ENCODE results near the gene RDM1. TPM values are rescaled to one million over a fixed set of nuclear protein-coding genes. Genes with fewer than 3 reads are reported as not detected.

The RDM1 gene
- total and polyA plus RNA-seq, 2 experiments from 2014 or later, result 3.9 to 8.8 TPM

- H3K36me3 Mint-ChIP-seq (ENCODE audit: low read depth), result no peaks in the 10 kb centered on the region
- Histone ChIP-seq H4K20me1 (replicated peaks; ENCODE audit: insufficient read depth) (no peaks in the 10 kb centered on the region), H3F3A (replicated peaks; ENCODE audit: low read depth) (no peaks in the 10 kb centered on the region), H3K27ac (ENCODE audit: low read depth) (no peak overlapping the region), H3K4me2 (no peak overlapping the region), H2AFZ (peak overlapping the region; percentile 76), H3K4me1 (ENCODE audit: insufficient read depth) (no peaks in the 10 kb centered on the region; the same call in 1 of the 2 replicates), H3K27me3 (ENCODE audit: insufficient read depth) (no peaks in the 10 kb centered on the region), H3K36me3 (ENCODE audit: insufficient read depth) (no peaks in the 10 kb centered on the region), H3K4me3 (no peak overlapping the region), H3K79me2 (replicated peaks; ENCODE audit: insufficient read depth) (no peaks in the 10 kb centered on the region), H3K9me2 (ENCODE audit: insufficient read depth) (no peaks in the 10 kb centered on the region)
- TF ChIP-seq EZH2phosphoT487 (IDR thresholded peaks at IDR 0.05; ENCODE audit: unreplicated experiment) (no peak), EZH2 (IDR thresholded peaks at IDR 0.05; ENCODE audit: low read depth, unreplicated experiment) (no peak)
- no peaks in the 10 kb centered on the region for H3K27me3 Mint-ChIP-seq (ENCODE audit: insufficient read depth, low read depth, poor library complexity)
- peaks cover 18% of the 10 kb centered on the region for H3K4me1 Mint-ChIP-seq
- no peak overlapping the region for H3K4me3 Mint-ChIP-seq
- H3K9me3 Mint-ChIP-seq, result no peaks in the 10 kb centered on the region
- H3K27ac Mint-ChIP-seq, result no peak overlapping the region
- DNase-seq (ENCODE audit: low spot score) (peak; percentile 2), ATAC-seq (no peak)
Measured at GRCh38 chr17:35892091-35893035, 38.2 kb downstream of the RDM1 start.

DNA sequence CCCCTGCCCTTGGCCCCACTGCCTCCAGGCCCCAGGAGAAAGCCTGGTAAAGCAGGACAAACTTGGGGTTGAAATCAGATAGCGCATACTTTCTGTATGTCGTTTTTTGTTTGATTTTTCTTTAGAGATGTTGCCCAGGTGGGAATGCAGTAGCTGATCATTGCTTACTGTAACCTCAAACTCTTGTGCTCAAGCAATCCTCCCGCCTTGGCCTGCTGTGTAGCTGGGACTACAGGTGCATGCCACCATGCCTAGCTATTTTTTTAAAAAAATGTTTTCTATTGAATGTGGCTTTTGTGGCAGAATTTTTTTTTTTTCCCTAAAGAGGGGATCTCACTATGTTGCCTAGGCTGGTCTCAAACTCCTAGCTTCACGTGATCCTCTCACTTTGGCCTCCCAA, 39.3 kb downstream of the RDM1 start:
- no peaks in the 10 kb centered on the region for H3K9me2 ChIP-seq (ENCODE audit: insufficient read depth)
- no peaks in the 10 kb centered on the region for H3K36me3 ChIP-seq (ENCODE audit: insufficient read depth)
- no peaks in the 10 kb centered on the region for H3K27me3 Mint-ChIP-seq (ENCODE audit: insufficient read depth, low read depth, poor library complexity)
- DNase-seq (ENCODE audit: low spot score), result no peak
- H3K27ac ChIP-seq (ENCODE audit: low read depth), result no peak overlapping the region
- no peaks in the 10 kb centered on the region for H3F3A ChIP-seq (replicated peaks; ENCODE audit: low read depth)
- ATAC-seq, result no peak
- H3K4me3 Mint-ChIP-seq, result no peak overlapping the region
- H3K36me3 Mint-ChIP-seq (ENCODE audit: low read depth), result no peaks in the 10 kb centered on the region
- H3K27me3 ChIP-seq (ENCODE audit: insufficient read depth), result no peaks in the 10 kb centered on the region
- H2AFZ ChIP-seq, result no peak overlapping the region
- H3K79me2 ChIP-seq (replicated peaks; ENCODE audit: insufficient read depth), result no peaks in the 10 kb centered on the region
- no peak overlapping the region for H3K27ac Mint-ChIP-seq
- no peak overlapping the region; the same call in 1 of the 2 replicates for H3K4me2 ChIP-seq
- H3K9me3 Mint-ChIP-seq, result no peaks in the 10 kb centered on the region
- no peaks in the 10 kb centered on the region; the same call in 1 of the 2 replicates for H3K4me1 ChIP-seq (ENCODE audit: insufficient read depth)
- no peaks in the 10 kb centered on the region for H4K20me1 ChIP-seq (replicated peaks; ENCODE audit: insufficient read depth)
- H3K4me1 Mint-ChIP-seq, result peaks cover 18% of the 10 kb centered on the region
- H3K4me3 ChIP-seq, result no peak overlapping the region
- TF ChIP-seq NANOG (IDR thresholded peaks at IDR 0.05; ENCODE audit: borderline replicate concordance) (no peak), STAT1 (IDR thresholded peaks at IDR 0.05; ENCODE audit: unreplicated experiment) (no peak), ZNF114 (CRISPR knock-in tag; IDR thresholded peaks at IDR 0.05) (no peak), ZNF462 (CRISPR knock-in tag; IDR thresholded peaks at IDR 0.05) (no peak)
- TF ChIP-seq, protein P1, sequence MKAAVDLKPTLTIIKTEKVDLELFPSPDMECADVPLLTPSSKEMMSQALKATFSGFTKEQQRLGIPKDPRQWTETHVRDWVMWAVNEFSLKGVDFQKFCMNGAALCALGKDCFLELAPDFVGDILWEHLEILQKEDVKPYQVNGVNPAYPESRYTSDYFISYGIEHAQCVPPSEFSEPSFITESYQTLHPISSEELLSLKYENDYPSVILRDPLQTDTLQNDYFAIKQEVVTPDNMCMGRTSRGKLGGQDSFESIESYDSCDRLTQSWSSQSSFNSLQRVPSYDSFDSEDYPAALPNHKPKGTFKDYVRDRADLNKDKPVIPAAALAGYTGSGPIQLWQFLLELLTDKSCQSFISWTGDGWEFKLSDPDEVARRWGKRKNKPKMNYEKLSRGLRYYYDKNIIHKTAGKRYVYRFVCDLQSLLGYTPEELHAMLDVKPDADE (IDR thresholded peaks at IDR 0.05), result no peak
- TF ChIP-seq, protein P2, sequence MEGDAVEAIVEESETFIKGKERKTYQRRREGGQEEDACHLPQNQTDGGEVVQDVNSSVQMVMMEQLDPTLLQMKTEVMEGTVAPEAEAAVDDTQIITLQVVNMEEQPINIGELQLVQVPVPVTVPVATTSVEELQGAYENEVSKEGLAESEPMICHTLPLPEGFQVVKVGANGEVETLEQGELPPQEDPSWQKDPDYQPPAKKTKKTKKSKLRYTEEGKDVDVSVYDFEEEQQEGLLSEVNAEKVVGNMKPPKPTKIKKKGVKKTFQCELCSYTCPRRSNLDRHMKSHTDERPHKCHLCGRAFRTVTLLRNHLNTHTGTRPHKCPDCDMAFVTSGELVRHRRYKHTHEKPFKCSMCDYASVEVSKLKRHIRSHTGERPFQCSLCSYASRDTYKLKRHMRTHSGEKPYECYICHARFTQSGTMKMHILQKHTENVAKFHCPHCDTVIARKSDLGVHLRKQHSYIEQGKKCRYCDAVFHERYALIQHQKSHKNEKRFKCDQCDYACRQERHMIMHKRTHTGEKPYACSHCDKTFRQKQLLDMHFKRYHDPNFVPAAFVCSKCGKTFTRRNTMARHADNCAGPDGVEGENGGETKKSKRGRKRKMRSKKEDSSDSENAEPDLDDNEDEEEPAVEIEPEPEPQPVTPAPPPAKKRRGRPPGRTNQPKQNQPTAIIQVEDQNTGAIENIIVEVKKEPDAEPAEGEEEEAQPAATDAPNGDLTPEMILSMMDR (conservative IDR thresholded peaks at IDR 0.05; ENCODE audit: low read depth in 2 of 2), result no peak
